GM12878 (cell line): ENCODE data around the gene TOMM40L. TPM values are rescaled to one million over a fixed set of nuclear protein-coding genes. Genes with fewer than 3 reads are reported as not detected.

Experiments used
- ASH2L ChIP-seq: fragments of 300-600, 200-600 bp; sonication (generic); IDR thresholded peaks from 2 replicates; pipeline ENCODE4 v1.6.1; 2017; ENCODE audit warnings: low read depth, mild to moderate bottlenecking, borderline replicate concordance
- CBFB ChIP-seq: IDR thresholded peaks from 2 replicates; pipeline ENCODE4 v1.6.1; 2016; ENCODE audit warnings: antibody characterized with exemption, low read depth
- CBX5 ChIP-seq: sonication (generic); IDR thresholded peaks from 2 replicates; pipeline ENCODE4 v1.6.1; 2016; ENCODE audit warnings: low read depth, moderate library complexity, mild to moderate bottlenecking, inconsistent platforms
- CREM ChIP-seq: IDR thresholded peaks from 2 replicates; pipeline ENCODE4 v1.6.1; 2014; ENCODE audit warnings: antibody characterized with exemption, low read depth
- DPF2 ChIP-seq: fragments of 450-650 bp; IDR thresholded peaks from 2 replicates; pipeline ENCODE4 v1.6.1; 2017; ENCODE audit warnings: mild to moderate bottlenecking
- GABPA ChIP-seq: IDR thresholded peaks from 2 replicates; pipeline ENCODE4 v1.6.1; 2014; ENCODE audit warnings: antibody characterized with exemption, low read depth, mild to moderate bottlenecking, inconsistent platforms
- HDAC2 ChIP-seq: fragments of 200-600 bp; sonication (generic); IDR thresholded peaks from 2 replicates; pipeline ENCODE4 v1.6.1; 2017
- MEF2B ChIP-seq: fragments of 450-650 bp; IDR thresholded peaks from 2 replicates; pipeline ENCODE4 v1.6.1; 2018; ENCODE audit warnings: mild to moderate bottlenecking, moderate library complexity; ENCODE audit not compliant: partially characterized antibody, poor library complexity, severe bottlenecking
- NFIC ChIP-seq: IDR thresholded peaks from 2 replicates; pipeline ENCODE4 v1.6.1; 2012; ENCODE audit warnings: low read depth, mild to moderate bottlenecking, inconsistent platforms, low read length, moderate library complexity
- POLR2A ChIP-seq: IDR thresholded peaks from 2 replicates; pipeline ENCODE4 v1.6.1; 2011; ENCODE audit warnings: low read depth, mild to moderate bottlenecking, low read length
- POLR2AphosphoS5 ChIP-seq: IDR thresholded peaks from 2 replicates; pipeline ENCODE4 v1.6.1; 2011; ENCODE audit warnings: mild to moderate bottlenecking, low read length, inconsistent platforms
- RBBP5 ChIP-seq: fragments of 200-600 bp; sonication (generic); conservative IDR thresholded peaks from 2 replicates; pipeline ENCODE4 v1.6.1; 2016
- SIN3A ChIP-seq: IDR thresholded peaks from 2 replicates; pipeline ENCODE4 v1.6.1; 2012; ENCODE audit warnings: low read depth, low read length, improper control_type of control experiment
- SMAD1 ChIP-seq: fragments of 450-650 bp; IDR thresholded peaks from 2 replicates; pipeline ENCODE4 v1.6.1; 2018; ENCODE audit warnings: mild to moderate bottlenecking, low read depth; ENCODE audit not compliant: partially characterized antibody
- SMAD5 ChIP-seq: IDR thresholded peaks from 2 replicates; pipeline ENCODE4 v1.6.1; 2016; ENCODE audit warnings: antibody characterized with exemption, low read depth
- SREBF2 ChIP-seq: IDR thresholded peaks from 2 replicates; pipeline ENCODE4 v1.6.1; 2012; ENCODE audit warnings: mild to moderate bottlenecking, low read length
- SUPT20H ChIP-seq: IDR thresholded peaks from 2 replicates; pipeline ENCODE4 v1.6.1; 2011; ENCODE audit warnings: low read depth, mild to moderate bottlenecking, low read length, moderate library complexity, borderline replicate concordance; ENCODE audit not compliant: control insufficient read depth
- TCF7 ChIP-seq: IDR thresholded peaks from 2 replicates; pipeline ENCODE4 v1.6.1; 2014; ENCODE audit warnings: antibody characterized with exemption, borderline replicate concordance
- polyA plus RNA-seq, 11 experiments: library from polyadenylated mRNA; depleted of rRNA in 4 of 11; unstranded in 6 of 11; stranded (reverse) in 5 of 11; fragments of >200 nt; fragmentation: Nextera tagmentation in 4 of 11; fragmentation: Illumina TruSeq in 1 of 11; extraction: Ambion mirVana in 4 of 11; extraction: Trizol in 1 of 11; gene quantifications; 1 replicate in 1 of 11; 2 replicates in 10 of 11; pipeline versions ENCODE4 v1.2.1 to v1.2.3, GENCODE V29; 2011 to 2016; ENCODE audit warnings: inconsistent platforms in 2 of 11, missing spikeins in 2 of 11, low read depth in 1 of 11
- total RNA-seq, 4 experiments: library from RNA; depleted of rRNA in 3 of 4; stranded (reverse); fragments of >200 nt in 3 of 4; fragmentation: Illumina TruSeq in 1 of 4; extraction: Trizol in 1 of 4; gene quantifications; 2 replicates each; pipeline versions ENCODE4 v1.2.1 to v1.2.3, GENCODE V29; 2013 to 2021
- TF ChIP-seq, protein P1 (sequence below): fragments of 450-650 bp; conservative IDR thresholded peaks from 2 replicates; pipeline ENCODE4 v1.6.1; 2017; ENCODE audit warnings: mild to moderate bottlenecking, moderate library complexity
- TF ChIP-seq, protein P2 (sequence below): fragments of 450-650 bp; IDR thresholded peaks from 2 replicates; pipeline ENCODE4 v1.6.1; 2014; ENCODE audit warnings: mild to moderate bottlenecking
- TF ChIP-seq, protein P3 (sequence below): IDR thresholded peaks from 2 replicates; pipeline ENCODE4 v1.6.1; 2012; ENCODE audit warnings: low read length, inconsistent platforms
- TF ChIP-seq, protein P4 (sequence below): fragments of 450-650 bp; IDR thresholded peaks from 2 replicates; pipeline ENCODE4 v1.6.1; 2017; ENCODE audit warnings: mild to moderate bottlenecking, low read depth, inconsistent platforms; ENCODE audit not compliant: poor library complexity, severe bottlenecking
- TF ChIP-seq, protein P5 (sequence below), 3 experiments: IDR thresholded peaks in 2 of 3; conservative IDR thresholded peaks in 1 of 3; 2 replicates each; pipeline ENCODE4 v1.5.1; 2011; ENCODE audit warnings: low read depth in 3 of 3, low read length in 3 of 3, mild to moderate bottlenecking in 3 of 3, control low read depth in 2 of 3, moderate library complexity in 2 of 3, inconsistent platforms in 1 of 3, mixed read lengths in 1 of 3; ENCODE audit not compliant: control insufficient read depth in 2 of 3, insufficient read depth in 1 of 3; ENCODE audit errors: extremely low read depth in 1 of 3

TOMM40L gene
- total and polyA plus RNA-seq, 10 of the 15 experiments (the other 5 are each of a cell fraction or from before 2014, with no cell fraction given): 5.9 to 21.6 (median 15.7) TPM

DNA sequence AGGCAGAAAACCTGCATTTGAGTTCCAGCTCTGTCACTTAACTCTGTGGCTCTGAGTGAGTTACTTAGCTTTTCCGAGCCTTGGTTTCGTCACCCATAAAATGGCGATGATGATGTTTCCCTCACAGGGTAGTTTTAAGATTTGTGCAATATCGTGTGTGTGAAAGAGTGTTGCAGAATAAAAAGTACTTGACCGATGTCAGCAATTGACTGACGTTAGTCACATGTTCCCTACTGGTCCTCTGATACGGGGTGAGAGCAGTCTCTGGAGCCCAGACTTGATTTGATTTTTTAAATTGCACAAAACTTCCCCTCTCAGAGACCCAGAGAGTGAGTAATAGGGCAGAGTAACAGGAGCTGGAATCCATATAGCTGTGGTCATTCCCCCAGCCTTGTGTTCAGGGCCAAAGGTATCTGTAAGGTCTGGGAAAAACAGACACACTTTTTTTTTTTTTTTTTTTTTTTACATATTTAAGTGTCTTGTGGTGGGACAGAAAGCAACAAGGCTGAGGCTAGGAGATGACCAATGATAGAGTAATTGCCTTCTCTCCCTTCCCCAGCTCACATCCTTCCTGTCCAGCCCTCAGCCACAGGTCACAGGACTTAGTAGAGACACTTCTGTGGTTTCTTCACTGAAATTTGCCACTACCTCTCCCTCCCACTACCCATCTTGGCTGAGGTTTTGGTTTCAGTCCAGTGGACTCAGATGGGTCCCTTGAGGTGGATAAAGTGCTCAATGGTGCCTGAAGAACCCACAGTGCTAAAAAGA is 8.7 kb upstream of the TOMM40L start (continued):
- TF ChIP-seq MEF2B (peak; percentile 88), SMAD1 (no peak), POLR2AphosphoS5 (no peak), POLR2A (no peak), SUPT20H (no peak), SMAD5 (no peak), TCF7 (peak; percentile 51; the same call in 1 of the 2 replicates), HDAC2 (no peak), CREM (0 out of 2 replicates have a peak, but pooled peaks have one; percentile 3), RBBP5 (no peak), GABPA (no peak; the same call in 1 of the 2 replicates), NFIC (peak; percentile 59; the same call in 1 of the 2 replicates), CBX5 (no peak), SREBF2 (no peak), DPF2 (peak; percentile 44; the same call in 1 of the 2 replicates), ASH2L (no peak), SIN3A (no peak), CBFB (peak; percentile 78; the same call in 1 of the 2 replicates)
- TF ChIP-seq, protein P1, sequence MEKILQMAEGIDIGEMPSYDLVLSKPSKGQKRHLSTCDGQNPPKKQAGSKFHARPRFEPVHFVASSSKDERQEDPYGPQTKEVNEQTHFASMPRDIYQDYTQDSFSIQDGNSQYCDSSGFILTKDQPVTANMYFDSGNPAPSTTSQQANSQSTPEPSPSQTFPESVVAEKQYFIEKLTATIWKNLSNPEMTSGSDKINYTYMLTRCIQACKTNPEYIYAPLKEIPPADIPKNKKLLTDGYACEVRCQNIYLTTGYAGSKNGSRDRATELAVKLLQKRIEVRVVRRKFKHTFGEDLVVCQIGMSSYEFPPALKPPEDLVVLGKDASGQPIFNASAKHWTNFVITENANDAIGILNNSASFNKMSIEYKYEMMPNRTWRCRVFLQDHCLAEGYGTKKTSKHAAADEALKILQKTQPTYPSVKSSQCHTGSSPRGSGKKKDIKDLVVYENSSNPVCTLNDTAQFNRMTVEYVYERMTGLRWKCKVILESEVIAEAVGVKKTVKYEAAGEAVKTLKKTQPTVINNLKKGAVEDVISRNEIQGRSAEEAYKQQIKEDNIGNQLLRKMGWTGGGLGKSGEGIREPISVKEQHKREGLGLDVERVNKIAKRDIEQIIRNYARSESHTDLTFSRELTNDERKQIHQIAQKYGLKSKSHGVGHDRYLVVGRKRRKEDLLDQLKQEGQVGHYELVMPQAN: no peak
- TF ChIP-seq, protein P2, sequence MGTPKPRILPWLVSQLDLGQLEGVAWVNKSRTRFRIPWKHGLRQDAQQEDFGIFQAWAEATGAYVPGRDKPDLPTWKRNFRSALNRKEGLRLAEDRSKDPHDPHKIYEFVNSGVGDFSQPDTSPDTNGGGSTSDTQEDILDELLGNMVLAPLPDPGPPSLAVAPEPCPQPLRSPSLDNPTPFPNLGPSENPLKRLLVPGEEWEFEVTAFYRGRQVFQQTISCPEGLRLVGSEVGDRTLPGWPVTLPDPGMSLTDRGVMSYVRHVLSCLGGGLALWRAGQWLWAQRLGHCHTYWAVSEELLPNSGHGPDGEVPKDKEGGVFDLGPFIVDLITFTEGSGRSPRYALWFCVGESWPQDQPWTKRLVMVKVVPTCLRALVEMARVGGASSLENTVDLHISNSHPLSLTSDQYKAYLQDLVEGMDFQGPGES: no peak
- TF ChIP-seq, protein P3, sequence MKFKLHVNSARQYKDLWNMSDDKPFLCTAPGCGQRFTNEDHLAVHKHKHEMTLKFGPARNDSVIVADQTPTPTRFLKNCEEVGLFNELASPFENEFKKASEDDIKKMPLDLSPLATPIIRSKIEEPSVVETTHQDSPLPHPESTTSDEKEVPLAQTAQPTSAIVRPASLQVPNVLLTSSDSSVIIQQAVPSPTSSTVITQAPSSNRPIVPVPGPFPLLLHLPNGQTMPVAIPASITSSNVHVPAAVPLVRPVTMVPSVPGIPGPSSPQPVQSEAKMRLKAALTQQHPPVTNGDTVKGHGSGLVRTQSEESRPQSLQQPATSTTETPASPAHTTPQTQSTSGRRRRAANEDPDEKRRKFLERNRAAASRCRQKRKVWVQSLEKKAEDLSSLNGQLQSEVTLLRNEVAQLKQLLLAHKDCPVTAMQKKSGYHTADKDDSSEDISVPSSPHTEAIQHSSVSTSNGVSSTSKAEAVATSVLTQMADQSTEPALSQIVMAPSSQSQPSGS: 0 out of 2 replicates have a peak, but pooled peaks have one; percentile 19
- TF ChIP-seq, protein P4, sequence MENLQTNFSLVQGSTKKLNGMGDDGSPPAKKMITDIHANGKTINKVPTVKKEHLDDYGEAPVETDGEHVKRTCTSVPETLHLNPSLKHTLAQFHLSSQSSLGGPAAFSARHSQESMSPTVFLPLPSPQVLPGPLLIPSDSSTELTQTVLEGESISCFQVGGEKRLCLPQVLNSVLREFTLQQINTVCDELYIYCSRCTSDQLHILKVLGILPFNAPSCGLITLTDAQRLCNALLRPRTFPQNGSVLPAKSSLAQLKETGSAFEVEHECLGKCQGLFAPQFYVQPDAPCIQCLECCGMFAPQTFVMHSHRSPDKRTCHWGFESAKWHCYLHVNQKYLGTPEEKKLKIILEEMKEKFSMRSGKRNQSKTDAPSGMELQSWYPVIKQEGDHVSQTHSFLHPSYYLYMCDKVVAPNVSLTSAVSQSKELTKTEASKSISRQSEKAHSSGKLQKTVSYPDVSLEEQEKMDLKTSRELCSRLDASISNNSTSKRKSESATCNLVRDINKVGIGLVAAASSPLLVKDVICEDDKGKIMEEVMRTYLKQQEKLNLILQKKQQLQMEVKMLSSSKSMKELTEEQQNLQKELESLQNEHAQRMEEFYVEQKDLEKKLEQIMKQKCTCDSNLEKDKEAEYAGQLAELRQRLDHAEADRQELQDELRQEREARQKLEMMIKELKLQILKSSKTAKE: peak; percentile 60
- TF ChIP-seq, protein P5, sequence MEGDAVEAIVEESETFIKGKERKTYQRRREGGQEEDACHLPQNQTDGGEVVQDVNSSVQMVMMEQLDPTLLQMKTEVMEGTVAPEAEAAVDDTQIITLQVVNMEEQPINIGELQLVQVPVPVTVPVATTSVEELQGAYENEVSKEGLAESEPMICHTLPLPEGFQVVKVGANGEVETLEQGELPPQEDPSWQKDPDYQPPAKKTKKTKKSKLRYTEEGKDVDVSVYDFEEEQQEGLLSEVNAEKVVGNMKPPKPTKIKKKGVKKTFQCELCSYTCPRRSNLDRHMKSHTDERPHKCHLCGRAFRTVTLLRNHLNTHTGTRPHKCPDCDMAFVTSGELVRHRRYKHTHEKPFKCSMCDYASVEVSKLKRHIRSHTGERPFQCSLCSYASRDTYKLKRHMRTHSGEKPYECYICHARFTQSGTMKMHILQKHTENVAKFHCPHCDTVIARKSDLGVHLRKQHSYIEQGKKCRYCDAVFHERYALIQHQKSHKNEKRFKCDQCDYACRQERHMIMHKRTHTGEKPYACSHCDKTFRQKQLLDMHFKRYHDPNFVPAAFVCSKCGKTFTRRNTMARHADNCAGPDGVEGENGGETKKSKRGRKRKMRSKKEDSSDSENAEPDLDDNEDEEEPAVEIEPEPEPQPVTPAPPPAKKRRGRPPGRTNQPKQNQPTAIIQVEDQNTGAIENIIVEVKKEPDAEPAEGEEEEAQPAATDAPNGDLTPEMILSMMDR (IDR thresholded peaks at IDR 0.05 in 2 of 3, conservative IDR thresholded peaks at IDR 0.05 in 1 of 3; ENCODE audit: control insufficient read depth in 2 of 3, extremely low read depth in 1 of 3, insufficient read depth in 1 of 3, low read depth in 3 of 3, low read length in 3 of 3): no peak
